HG03196 (cell line): ENCODE measurements around the gene SDK1.
"Not testable (repeated sequence)": the region's sequence is repeated elsewhere in the genome, so short reads cannot be mapped to it uniquely, and the experiment has no call there.

Source experiments
- ATAC-seq: cut with Tn5 transposase; IDR thresholded peaks from one replicate; pipeline ENCODE4 v1.9.1; 2021; ENCODE audit not compliant: unreplicated experiment

The SDK1 gene

DNA sequence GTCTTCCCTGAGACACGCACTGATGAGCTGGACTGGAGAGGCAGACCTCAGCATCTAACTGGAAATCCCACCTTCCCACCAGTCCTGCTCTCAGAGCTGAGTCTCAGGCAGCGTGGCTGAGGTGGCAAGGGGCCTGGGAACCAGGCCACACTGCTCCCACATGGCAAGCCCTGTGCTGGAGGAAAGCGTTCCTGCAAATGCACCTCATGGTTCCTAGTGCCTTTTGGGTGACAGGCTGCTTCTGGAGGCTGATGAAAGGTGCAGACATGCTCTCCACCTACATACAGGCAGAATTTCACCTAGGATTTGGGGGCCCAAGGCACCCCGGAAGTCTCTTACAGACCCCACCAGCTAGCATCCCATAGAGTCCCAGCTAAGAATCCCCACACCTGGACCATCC is 948.2 kb downstream of the SDK1 start:
- no peak for ATAC-seq

DNA sequence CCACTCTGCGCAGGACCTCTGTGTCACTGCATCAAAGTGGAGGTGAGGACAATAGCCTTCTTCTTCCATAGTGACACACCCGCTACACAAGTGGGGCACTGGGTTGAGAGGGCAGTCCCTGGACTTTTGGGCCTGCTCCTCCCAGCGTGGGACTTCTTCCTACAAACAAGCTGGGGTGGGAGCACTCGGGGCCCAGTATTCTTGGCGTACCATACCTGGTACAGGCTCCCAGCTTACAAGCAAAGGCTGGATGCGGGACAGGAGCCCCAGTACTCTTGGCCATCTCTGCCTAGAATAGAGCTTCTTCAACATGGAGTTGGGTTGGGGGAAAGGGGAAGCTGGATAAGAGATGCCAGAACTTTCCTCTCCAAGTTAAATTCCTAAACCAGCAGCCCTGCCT is 954.3 kb downstream of the SDK1 start:
- ATAC-seq: no peak

DNA sequence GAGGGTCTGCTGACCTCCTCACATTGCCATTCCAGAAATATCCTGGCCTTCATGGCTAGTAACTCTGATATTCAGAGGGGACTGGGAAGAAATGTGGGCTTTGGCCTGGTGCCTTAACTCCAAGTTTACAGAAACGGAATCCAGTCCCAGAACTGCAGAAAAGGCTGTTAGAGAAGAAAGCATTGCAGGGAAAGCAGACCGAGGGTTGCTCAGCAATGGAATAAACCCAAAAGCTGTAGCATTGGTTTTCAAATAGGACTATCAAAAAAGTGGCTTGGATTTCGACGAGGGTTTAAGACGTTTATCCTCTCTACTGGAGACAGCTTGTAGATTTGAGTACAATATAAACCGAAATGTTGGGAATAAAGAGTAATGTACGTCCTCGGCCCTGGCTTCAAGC is 955.2 kb downstream of the SDK1 start:
- ATAC-seq: no peak

DNA sequence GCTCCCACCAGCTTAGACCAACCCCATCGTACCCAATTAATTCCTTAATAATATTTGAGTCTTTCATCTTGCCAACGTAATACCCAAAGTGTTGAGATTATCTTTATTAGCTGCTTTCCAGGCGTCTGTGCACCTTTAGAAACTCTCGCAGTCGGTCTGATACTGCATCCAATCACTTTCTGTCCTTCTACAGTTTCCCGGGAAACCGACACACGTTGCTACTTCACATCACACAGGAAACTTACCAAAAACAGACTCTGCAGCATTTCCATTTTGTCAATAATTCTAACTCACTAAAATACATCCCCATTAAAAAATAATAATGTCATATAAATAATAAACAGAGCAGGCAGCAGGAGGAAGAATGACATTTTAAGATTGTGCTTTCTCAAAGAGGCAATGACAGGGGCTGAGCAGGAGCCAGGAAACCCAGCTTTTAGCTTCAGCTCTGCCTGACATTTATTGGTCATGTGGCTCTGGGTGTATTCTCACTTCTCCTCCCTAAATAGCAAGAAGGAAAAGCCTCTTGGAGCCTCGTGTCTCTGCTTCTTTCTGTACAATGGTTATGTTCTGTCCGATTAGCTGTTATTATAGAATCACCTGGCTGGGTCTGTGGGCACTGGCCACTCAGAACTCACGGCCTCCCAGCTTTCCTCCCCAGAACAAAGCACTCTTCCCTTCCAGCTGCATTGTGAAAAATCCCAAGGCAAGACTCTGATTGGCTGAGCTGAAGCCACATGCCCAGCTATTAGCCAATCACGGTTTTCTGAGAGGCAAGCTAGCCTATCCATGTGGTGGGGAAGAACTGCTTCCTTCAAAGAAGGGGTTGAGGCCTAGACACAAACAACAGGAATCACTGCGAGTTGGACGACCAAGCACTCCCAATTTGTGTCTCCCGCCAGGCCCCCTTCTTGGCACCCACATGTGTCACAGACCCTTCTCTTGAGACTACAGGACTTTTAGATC is 956.4 kb downstream of the SDK1 start:
- no peak for ATAC-seq

DNA sequence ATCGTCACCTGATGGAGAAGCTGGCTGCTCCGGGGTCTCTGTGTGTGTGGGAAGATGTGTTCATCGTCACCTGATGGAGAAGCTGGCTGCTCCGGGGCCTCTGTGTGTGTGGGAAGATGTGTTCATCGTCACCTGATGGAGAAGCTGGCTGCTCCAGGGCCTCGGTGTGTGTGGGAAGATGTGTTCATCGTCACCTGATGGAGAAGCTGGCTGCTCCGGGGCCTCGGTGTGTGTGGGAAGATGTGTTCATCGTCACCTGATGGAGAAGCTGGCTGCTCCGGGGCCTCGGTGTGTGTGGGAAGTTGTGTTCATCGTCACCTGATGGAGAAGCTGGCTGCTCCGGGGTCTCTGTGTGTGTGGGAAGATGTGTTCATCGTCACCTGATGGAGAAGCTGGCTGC is 959.1 kb downstream of the SDK1 start:
- not testable (repeated sequence) for ATAC-seq

DNA sequence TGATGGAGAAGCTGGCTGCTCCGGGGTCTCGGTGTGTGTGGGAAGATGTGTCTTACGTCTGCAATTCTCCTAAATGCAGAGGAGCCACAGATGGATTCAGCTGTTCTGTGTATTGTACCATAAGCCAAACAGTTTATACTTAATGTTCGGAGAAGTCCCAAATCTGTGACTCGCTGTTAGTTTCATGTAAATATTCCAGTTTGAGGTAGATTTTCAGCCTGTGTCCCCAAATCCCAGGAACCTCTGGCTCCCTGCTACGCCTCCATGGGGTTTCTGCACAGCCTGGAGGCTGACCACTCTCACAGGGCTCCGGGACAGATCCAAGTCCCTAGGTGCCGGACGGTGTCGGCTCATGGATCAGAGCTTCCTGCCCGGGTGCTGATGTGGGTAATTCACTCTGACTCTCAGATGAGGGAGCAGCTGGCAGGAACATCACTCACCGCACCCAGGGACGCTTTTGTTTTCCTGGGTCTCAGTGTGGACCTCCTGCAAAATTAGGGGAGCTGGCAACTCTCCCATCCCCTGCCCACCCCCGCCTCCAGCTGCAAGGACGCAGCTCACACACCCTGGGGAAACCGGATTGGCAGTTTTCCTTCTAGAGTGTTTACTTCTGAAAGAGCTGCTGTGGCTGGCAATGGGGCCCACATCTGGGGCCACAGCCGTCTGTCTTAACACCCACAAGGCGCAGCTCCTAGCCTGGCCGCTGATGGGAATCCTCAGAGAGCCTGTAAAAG is 960.0 kb downstream of the SDK1 start:
- ATAC-seq: no peak

DNA sequence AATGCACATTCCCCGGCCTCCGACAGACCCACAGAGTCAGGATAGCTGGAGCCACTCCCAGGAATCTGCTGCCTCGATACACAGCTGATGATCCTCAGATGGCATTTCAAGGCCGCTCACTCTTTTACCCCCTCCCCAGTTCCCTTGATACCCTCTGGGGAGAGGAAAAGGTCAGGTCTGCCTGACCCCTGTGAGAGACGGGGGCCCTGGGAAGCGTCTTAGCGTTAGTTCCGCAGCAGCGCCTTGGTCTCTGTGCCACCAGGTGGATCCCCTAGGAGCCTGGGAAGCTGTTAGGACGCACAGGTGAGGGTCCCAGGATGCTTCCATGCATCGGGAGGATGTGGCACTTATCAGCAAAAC is 960.5 kb downstream of the SDK1 start:
- ATAC-seq: no peak

DNA sequence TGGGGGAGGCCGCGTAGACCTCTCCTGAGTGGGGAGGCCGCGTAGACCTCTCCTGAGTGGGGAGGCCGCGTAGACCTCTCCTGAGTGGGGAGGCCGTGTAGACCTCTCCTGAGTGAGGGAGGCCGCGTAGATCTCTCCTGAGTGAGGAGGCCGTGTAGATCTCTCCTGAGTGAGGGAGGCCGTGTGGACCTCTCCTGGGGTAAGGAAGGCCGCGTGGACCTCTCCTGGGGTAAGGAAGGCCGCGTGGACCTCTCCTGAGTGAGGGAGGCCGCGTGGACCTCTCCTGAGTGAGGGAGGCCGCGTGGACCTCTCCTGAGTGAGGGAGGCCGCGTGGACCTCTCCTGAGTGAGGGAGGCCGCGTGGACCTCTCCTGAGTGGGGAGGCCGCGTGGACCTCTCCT is 963.2 kb downstream of the SDK1 start:
- not testable (repeated sequence) for ATAC-seq

DNA sequence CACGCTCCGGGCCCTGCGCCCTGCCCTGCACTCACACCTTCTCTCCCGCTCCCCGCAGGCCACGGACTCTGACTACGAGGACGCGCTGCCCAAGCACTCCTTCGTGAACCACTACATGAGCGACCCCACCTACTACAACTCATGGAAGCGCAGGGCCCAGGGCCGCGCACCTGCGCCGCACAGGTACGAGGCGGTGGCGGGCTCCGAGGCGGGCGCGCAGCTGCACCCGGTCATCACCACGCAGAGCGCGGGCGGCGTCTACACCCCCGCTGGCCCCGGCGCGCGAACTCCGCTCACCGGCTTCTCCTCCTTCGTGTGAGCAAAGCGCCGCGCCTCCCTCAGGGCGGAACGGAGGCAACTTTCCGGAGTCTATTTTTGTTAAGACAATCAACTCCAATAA is 964.0 kb downstream of the SDK1 start:
- no peak for ATAC-seq

DNA sequence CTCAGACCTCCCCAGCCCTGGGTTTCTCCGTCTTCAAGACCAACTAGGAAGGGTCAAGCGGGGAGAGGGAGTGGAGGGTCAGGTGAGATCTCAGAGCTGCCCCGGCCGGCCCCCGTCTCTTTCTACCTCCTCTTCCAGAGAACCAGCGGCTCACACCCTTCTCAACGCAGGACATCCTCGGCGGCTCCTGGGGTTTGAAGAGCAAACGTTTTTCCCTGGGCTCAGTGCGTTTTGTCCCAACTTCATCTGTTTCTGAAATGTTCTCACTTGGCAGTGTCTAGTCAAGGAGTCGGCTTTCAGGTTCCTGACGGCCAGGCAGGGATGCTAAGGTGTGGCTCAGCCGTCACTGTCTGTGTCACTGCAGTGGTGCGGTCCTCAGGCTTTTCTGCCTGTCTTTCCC is 964.6 kb downstream of the SDK1 start:
- no peak for ATAC-seq

DNA sequence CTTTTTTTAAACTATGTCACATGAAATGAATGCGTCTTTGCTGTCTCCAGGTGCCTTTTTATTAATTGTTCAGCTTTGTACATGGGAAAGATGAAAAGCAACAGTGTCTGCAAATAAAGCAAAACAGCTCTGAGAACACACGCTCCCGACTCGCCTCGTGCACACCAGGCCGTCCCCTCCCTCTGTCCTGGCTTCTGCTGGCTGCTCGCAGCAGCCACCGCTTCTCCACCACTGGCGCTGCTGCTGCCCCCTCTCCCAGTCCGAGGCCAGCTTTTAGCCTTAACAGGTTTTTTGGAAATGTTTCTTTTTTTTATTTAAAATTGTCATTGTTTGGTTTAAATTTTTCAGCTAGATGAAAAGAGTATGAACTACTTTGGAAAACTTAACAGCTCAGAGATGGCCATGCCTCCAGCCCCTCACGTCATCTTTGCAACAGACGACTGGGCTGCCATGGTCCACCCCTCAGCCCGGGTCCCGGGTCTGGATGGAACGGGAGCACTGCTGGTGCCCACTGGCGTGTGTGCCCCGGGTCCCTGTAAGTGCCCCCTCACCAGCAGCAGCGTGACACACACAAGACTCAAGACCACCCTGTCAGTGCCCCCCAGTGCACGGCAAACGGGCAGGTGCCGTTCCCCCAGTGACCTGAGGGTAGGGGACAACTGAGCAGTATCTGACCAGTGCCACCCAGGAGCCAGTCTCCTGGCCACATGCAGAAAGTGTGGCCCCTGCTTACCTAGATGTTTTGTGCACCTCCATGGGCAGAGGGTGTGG is 965.4 kb downstream of the SDK1 start:
- no peak for ATAC-seq

DNA sequence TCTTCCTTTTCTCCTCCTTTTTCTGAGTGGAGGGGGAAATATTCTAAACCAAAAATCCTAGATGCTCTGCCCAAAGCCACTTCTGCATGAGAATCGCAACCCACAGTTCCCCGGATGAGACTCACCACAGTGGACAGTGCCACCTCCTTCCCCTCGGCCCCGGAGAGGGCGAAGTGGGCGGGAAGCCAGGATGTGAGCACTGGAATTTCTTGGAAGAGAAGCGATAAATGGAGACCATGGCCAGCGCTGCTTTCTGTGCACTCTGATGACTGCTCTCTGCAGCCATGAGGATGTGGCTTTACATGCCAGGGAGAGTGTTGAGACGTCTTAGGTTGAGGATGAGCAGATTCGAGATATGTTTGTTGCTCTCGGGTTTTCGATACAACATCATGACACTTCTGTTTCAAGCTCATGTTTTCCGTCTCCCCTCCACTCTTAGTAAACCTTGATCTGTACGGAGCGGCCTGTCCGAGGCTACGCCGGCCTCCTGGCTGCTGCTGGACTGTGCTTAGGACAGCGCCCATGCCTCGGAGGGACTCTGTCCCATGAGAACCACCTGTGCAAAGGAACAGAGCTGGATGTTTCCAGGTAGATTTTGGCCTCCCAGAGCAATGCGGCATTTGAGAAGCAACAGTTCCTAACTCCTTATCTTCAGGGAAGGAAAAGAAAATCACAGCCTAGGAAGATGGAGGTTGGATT is 966.4 kb downstream of the SDK1 start:
- ATAC-seq: no peak

DNA sequence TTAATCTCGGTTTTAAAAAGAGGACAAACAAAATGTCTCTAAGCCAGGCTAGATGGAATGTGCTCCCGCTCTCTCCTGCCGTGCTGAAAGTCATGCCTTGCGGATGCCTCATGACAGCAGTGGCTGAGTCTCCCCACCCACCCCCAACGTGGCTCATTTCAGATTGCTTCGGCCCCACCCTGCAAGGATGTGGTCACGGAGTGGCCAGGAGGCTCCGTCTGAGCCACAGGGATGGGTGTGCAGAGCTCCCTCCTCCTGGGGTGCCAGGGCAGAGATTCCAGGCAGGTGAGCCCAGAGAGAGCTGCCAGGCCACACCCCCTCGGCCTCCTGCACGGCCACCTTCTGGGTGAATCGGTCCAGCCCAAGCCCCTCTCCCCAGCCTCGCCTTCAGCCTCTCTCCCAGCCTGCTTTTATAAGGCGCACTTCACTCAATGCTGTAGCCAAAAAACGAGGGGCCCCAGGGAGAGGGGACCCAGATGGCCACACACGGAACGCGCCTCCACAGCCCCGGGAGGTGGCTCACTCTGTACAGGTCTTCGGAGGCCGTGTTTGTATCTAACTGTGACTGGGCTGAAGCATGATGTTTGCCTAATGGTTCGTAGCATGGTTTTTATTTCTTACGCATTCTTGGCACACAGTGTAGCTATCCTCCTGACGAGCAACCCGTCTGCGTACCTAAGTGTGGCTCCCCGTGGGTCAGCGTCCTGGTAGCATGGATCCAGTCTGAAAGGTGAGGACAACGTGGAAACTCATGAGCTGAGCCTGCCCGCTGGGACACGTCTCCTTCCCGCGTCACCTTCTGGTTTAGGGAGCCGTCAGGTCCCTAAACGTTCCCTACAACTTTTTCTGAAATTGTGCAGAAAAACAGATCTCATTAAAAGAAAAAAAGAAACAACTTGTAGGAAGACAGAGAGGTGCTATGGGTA is 967.3 kb downstream of the SDK1 start:
- ATAC-seq: no peak

DNA sequence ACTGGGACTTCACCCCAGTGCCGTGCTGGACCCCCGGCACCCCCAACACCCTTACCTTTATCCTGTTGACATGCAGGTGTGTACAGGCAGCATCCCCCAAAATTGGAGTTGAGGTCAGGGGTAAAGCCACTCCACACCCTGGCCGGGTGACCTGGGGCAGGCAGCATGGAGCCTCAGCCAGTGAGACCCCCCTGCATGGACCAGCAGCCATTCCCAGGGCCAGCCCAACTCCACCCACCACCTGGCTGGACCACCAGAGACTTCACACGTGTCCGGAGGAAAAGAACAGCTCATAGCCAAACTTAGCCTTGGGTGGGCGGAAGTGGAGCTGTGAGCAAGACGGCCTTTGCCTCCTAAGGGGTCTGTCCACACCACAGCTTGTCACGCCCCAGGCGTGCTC is 968.0 kb downstream of the SDK1 start:
- no peak for ATAC-seq

DNA sequence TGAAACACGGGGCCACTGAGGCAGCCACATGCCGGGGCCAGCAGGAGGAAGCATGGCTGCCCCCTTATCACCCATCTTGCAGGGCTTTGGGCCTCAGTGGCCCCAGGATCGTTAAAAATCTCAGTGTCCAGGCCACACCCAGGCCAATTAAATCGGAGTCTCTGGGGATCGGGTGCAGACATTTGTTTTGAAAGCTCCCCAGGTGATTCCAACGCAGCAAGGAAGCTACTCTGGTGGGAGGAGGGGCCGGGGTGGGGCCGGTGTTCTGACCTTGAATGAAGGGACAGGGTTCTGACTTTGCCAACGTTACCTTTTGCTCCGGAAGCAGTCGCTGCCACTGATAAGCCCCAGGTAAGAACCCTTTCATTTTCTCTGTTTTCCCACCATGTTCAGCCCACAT is 968.7 kb downstream of the SDK1 start:
- ATAC-seq: no peak

DNA sequence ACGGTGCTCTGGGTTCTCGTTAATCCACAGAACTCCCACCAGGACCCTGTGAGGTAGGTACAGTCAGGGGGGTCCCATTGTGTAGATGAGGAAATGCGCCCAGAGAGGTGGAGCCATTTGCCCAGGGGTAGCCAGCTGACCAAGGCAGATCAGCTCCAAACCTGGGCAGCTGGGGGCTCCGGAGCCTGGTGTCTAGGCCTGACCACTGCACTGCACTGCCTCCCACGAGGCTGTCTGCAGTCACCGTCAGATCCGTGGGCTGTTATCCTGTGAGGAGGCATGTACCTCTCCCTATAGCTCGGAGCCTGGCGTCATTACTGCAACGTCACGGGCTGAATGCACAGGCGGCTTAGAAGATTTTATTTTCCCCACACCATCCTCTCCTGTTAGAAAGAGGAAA is 969.2 kb downstream of the SDK1 start:
- no peak for ATAC-seq

DNA sequence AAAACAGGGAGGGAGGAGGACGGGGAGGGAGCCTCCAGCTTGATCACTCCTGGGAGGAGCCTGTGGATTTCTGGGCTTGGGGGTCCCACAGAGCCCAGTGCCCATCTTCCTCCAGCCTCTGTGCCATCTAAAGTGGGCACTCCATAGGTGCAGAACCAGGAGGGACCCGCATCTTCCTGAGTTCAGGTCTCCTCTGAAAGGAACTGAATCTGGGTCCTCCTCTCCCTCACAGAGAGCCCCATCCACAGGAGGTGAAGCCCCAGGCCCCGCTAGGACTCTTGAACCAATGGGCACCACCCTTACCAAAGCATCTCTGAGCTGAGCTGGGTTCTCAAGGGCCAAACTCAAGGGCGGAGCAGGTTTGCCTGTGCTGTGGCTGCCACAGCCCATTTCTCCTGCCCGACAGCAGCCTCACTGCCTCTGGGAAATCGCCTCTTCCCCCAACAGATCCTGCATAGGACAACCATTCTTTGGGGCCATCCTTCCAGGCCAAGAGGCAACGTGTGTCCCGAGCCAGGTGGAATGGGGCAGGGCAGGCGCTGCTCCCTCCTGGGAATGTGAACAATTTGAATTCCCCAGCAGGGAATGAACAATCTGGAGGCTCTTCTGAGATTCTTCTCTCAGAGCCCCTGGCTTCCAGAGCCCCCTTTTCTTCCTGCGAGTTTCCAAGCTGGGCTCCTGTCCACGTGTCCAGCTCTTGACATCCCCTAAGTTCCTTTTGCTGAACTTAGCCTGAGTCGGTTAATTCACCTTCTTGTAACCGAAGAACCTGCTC is 970.1 kb downstream of the SDK1 start:
- ATAC-seq: no peak

DNA sequence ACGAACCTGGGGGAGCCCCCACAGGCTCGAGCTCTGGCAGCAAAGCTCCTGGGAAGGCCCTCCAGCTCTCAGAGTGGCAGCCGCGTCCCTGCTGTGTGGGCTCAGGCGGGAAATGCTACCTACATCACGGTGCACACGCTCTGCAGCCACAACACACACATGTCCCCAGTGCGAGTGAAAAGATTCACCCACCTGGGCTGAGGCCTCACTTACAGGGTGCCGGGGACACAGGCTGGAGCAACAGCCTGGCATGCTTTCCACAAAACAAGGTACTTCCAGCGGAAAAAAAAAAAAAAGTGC is 970.6 kb downstream of the SDK1 start:
- ATAC-seq: no peak

DNA sequence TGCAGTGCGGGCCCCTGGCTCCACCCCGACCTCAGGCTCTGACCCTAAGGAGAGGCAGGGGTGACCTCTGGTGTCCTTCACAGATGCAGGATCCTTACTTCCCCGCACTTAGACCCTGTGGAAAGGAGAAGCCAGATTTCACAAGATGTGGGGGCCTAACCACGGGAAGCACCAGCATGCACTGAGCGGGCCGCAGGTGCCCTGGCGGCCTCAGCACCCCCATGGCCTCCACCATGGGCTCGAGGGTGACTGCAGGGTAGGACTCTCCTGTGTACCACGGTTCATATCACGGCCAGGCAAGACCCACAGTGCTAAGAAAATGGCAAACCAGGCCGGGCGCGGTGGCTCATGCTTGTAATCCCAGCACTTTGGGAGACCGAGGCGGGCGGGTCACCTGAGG is 971.1 kb downstream of the SDK1 start:
- ATAC-seq: no peak
